ENCODE measurements around the gene KLLN. TPM values are rescaled to one million over a fixed set of nuclear protein-coding genes. Genes with fewer than 3 reads are reported as not detected.

Gene KLLN
- total and polyA plus RNA-seq, 2 of the 13 experiments (the other 11 are each of a cell fraction or from before 2014, with no cell fraction given), result 0.08 to 0.44 TPM

- TF ChIP-seq WIZ (CRISPR knock-in tag; IDR thresholded peaks at IDR 0.05) (peak; percentile 53; the same call in 1 of the 2 replicates), ZNF569 (CRISPR knock-in tag; IDR thresholded peaks at IDR 0.05; ENCODE audit: borderline replicate concordance) (no peak), CBX1 (IDR thresholded peaks at IDR 0.05; ENCODE audit: low read depth) (no peak), MTERF4 (CRISPR knock-in tag; IDR thresholded peaks at IDR 0.05) (peak; percentile 45; the same call in 1 of the 2 replicates), ZFP37 (CRISPR knock-in tag; IDR thresholded peaks at IDR 0.05; ENCODE audit: borderline replicate concordance) (no peak), SMARCC2 (IDR thresholded peaks at IDR 0.05) (no peak), ZNF780A (CRISPR knock-in tag; IDR thresholded peaks at IDR 0.05) (no peak), PLSCR1 (CRISPR knock-in tag; IDR thresholded peaks at IDR 0.05; ENCODE audit: borderline replicate concordance) (no peak), ZSCAN30 (CRISPR knock-in tag; IDR thresholded peaks at IDR 0.05) (no peak), ZNF558 (CRISPR knock-in tag; IDR thresholded peaks at IDR 0.05; ENCODE audit: borderline replicate concordance) (no peak), ZNF232 (CRISPR knock-in tag; IDR thresholded peaks at IDR 0.05; ENCODE audit: borderline replicate concordance) (0 out of 2 replicates have a peak, but pooled peaks have one; percentile 58), ZBTB40 (IDR thresholded peaks at IDR 0.05) (no peak; the same call in 1 of the 2 replicates), ZBTB40 (CRISPR knock-in tag; IDR thresholded peaks at IDR 0.05) (0 out of 2 replicates have a peak, but pooled peaks have one; percentile 38), FOSL1 (CRISPR knock-in tag; IDR thresholded peaks at IDR 0.05; ENCODE audit: borderline replicate concordance) (no peak), PITX1 (CRISPR knock-in tag; IDR thresholded peaks at IDR 0.05) (peak; percentile 63; the same call in 1 of the 2 replicates), DDIT3 (CRISPR knock-in tag; IDR thresholded peaks at IDR 0.05) (no peak), PHF20 (CRISPR knock-in tag; IDR thresholded peaks at IDR 0.05) (peak; percentile 86)
Measured at GRCh38 chr10:87817609-87818504, 45.5 kb downstream of the KLLN start, which contains the start of gene ATAD1 (continued).

Data from HepG2 (cell line).